Measurements from ENCODE around the gene ZNF606.

GRCh38 chr19:57964761-57965160 is 37.9 kb downstream of the ZNF606 start:
- TF ChIP-seq POLR2A (IDR thresholded peaks at IDR 0.05): no peak
- TF ChIP-seq CTCF (IDR thresholded peaks at IDR 0.05): no peak
